Measurements from ENCODE around the gene TMEM115. TPM values are rescaled to one million over a fixed set of nuclear protein-coding genes. Genes with fewer than 3 reads are reported as not detected.
A peak's percentile ranks its signal among the peaks of the same experiment; 100 is the strongest.

Gene TMEM115
- total RNA-seq, 5 donors from 2014 or later (not counting 1 experiment from before 2014, with no cell fraction given), result 13.9 to 35.2 (median 33.1) TPM

DNA sequence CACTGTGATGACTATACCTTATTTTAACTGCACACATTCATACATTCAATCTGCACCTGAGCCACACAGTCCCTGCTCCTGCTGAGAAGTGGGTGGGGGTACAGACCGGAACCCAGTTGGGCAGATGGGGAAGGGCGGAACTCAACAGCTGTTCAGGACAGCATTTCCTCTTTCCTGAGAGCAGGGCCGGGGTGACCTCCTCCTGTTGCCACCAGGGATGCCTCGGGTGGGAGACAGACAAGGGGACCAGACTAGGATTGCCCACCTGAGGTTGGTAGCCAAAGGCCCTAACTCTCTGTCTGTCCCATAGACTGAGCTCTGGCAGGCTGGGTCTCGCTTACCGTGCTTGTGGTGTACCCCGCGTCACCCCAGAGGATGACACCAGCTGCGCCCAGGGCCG is 40.7 kb downstream of the TMEM115 start:
- H3K4me1 ChIP-seq (ENCODE audit: control insufficient read depth in 1 of 2, extremely low read depth in 1 of 2, insufficient read depth in 2 of 2, low read length in 2 of 2), result peaks cover 6 to 68% of the 10 kb centered on the region in 2 experiments
- no peaks in the 10 kb centered on the region for H3K36me3 ChIP-seq (ENCODE audit: control insufficient read depth in 2 of 2, extremely low read depth in 1 of 2, insufficient read depth in 1 of 2, low read length in 1 of 2)
- ATAC-seq (replicated peaks in 1 of 4) (no peak), DNase-seq (no peak)
- Mint-ChIP-seq H3K9me3 (no peaks in the 10 kb centered on the region), H3K4me1 (peaks cover 26 to 52% (median 37%) of the 10 kb centered on the region in 3 donors), H3K27ac (peak overlapping the region in 1 of 2 donors; percentile 28), H3K36me3 (no peaks in the 10 kb centered on the region), H3K27me3 (no peaks in the 10 kb centered on the region), H3K4me3 (no peak overlapping the region)
- 78% methylated on average over 4 of the region's 10 CpGs for WGBS (ENCODE audit: insufficient coverage)
- ChIA-PET CTCF (interaction anchor here in 1 of 2 donors (0.7 kb wide), 1 partner anchor 18 kb away, joined by 3 read pairs; no protein-coding TSS in a partner anchor), POLR2A (interaction anchor here in 1 of 2 donors (0.5 kb wide), 1 partner anchor 8 kb away, joined by 5 read pairs; no protein-coding TSS in a partner anchor)
- H3K9me3 ChIP-seq, result no peaks in the 10 kb centered on the region
- H3K27ac ChIP-seq (ENCODE audit: low read length), result no peak overlapping the region
- no peak overlapping the region for H3K4me3 ChIP-seq (ENCODE audit: control insufficient read depth in 1 of 2, extremely low read depth in 1 of 2, low read length in 1 of 2)
- H3K27me3 ChIP-seq (replicated peaks in 1 of 2; ENCODE audit: control insufficient read depth in 2 of 2, extremely low read depth in 1 of 2, insufficient read depth in 2 of 2, low read length in 1 of 2), result no peaks in the 10 kb centered on the region

DNA sequence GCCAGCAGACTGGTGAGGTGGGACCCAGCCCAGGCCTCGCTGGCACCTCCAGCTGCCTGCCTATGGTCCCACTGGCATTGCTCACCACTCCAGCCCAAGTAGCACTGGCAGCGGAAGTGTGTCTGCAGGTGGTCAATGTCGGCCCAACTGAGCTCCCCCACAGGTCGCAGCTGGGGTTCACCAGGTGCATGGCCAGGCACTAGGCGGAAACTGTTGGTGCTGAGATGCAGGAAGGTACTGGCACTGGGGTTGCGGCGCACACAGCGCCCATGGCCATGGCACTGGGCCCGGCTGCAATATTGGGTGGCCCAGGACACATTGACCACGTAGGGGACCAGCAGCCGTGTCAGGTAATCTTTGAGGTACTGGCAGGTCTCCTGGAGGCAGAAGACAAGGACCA is 41.2 kb downstream of the TMEM115 start:
- no peak overlapping the region for H3K27ac ChIP-seq (ENCODE audit: low read length)
- ATAC-seq (replicated peaks in 1 of 4) (no peak), DNase-seq (no peak)
- CTCF ChIA-PET, result interaction anchor here in 1 of 2 donors (0.7 to 1.8 kb wide), 2 partner anchors 19 kb away, joined by 3 to 7 read pairs; partner anchors contain the start of genes HYAL3 and NAA80
- WGBS (ENCODE audit: insufficient coverage), result 92% methylated on average over 10 of the region's 11 CpGs
- Mint-ChIP-seq H3K27me3 (no peaks in the 10 kb centered on the region), H3K9me3 (no peaks in the 10 kb centered on the region), H3K27ac (no peak overlapping the region), H3K36me3 (no peaks in the 10 kb centered on the region), H3K4me1 (peaks cover 26 to 52% (median 37%) of the 10 kb centered on the region in 3 donors), H3K4me3 (no peak overlapping the region)
- H3K4me3 ChIP-seq (ENCODE audit: control insufficient read depth in 1 of 2, extremely low read depth in 1 of 2, low read length in 1 of 2), result no peak overlapping the region
- H3K27me3 ChIP-seq (replicated peaks in 1 of 2; ENCODE audit: control insufficient read depth in 2 of 2, extremely low read depth in 1 of 2, insufficient read depth in 2 of 2, low read length in 1 of 2), result no peaks in the 10 kb centered on the region
- POLR2A ChIA-PET, result interaction anchor here in 1 of 2 donors (0.6 kb wide), 1 partner anchor 11 kb away, joined by 3 read pairs; no protein-coding TSS in a partner anchor
- H3K4me1 ChIP-seq (ENCODE audit: control insufficient read depth in 1 of 2, extremely low read depth in 1 of 2, insufficient read depth in 2 of 2, low read length in 2 of 2), result peaks cover 6 to 68% of the 10 kb centered on the region in 2 experiments
- H3K9me3 ChIP-seq, result no peaks in the 10 kb centered on the region
- H3K36me3 ChIP-seq (ENCODE audit: control insufficient read depth in 2 of 2, extremely low read depth in 1 of 2, insufficient read depth in 1 of 2, low read length in 1 of 2), result no peaks in the 10 kb centered on the region

DNA sequence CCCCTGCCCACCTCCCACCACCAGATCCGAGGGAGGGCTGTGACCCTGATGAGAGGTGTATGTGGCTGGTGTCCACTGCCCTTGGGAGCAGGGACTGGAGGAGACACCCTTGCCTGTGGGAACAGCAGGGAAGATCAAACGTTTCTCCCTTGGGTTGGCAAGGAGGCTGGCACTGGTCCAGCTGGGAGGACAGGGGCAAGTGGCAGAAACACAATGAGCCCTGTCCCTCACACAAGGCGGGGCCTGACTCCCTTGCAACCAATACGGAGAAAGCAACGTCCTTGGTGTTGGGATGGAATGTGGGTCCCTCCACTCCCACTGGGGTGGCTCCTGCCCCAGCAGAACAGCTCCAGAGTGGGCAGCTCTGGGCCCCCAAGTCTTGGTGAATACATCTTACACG is 42.0 kb downstream of the TMEM115 start:
- peaks cover 6 to 63% of the 10 kb centered on the region in 2 experiments for H3K4me1 ChIP-seq (ENCODE audit: control insufficient read depth in 1 of 2, extremely low read depth in 1 of 2, insufficient read depth in 2 of 2, low read length in 2 of 2)

DNA sequence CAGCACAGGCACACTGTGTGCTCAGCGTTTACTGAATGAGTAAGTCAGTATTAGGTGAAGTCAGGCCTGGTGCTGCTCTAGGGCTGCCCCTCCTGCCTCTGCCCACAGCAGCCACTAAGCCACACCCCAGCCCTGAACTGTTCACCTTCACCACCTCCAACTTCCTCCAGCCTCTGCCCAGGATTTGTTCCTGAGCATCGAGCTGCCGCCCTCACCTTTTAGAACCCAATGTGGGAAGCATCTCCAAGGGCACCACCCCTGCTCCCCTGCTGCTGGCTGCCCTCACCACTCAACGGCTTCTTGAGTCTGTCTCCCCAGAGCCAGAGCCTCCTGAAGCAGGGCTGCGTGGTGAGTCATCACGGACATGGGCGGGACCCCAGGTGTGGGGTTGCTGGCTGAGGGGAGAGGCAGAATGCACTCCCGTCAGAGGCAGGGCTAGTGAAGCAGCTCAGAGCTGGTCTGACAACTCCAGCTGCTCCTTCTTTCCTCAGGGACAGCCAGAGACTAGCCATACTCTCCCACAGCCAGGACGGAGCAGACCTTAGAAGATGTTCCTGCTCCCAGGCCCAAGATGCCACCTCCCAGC is 42.6 kb downstream of the TMEM115 start:
- Mint-ChIP-seq H3K9me3 (no peaks in the 10 kb centered on the region), H3K36me3 (no peaks in the 10 kb centered on the region), H3K4me1 (peaks cover 26 to 46% (median 37%) of the 10 kb centered on the region in 3 donors), H3K27ac (peak overlapping the region; percentile 92 to 95), H3K27me3 (no peaks in the 10 kb centered on the region), H3K4me3 (peak overlapping the region; percentile 55 to 69 (median 61))
- CTCF ChIA-PET, result interaction anchor here in 1 of 2 donors (1.8 kb wide), 1 partner anchor 17 kb away, joined by 7 read pairs; the partner anchor contains the start of genes HYAL3 and NAA80
- H3K9me3 ChIP-seq, result no peaks in the 10 kb centered on the region
- no peaks in the 10 kb centered on the region for H3K36me3 ChIP-seq (ENCODE audit: control insufficient read depth in 2 of 2, extremely low read depth in 1 of 2, insufficient read depth in 1 of 2, low read length in 1 of 2)
- H3K27me3 ChIP-seq (replicated peaks in 1 of 2; ENCODE audit: control insufficient read depth in 2 of 2, extremely low read depth in 1 of 2, insufficient read depth in 2 of 2, low read length in 1 of 2), result no peaks in the 10 kb centered on the region
- 33% methylated on average over 3 of the region's 9 CpGs for WGBS (ENCODE audit: insufficient coverage)
- H3K4me3 ChIP-seq (ENCODE audit: control insufficient read depth in 1 of 2, extremely low read depth in 1 of 2, low read length in 1 of 2), result peak overlapping the region in 1 of 2 donors; percentile 19
- DNase-seq (peak in 33 of 35 experiments; percentile 25 to 77 (median 52)), ATAC-seq (replicated peaks in 1 of 4) (peak; percentile 26 to 69 (median 62))
- H3K27ac ChIP-seq (ENCODE audit: low read length), result peak overlapping the region; percentile 63
- peaks cover 5 to 57% of the 10 kb centered on the region in 2 experiments for H3K4me1 ChIP-seq (ENCODE audit: control insufficient read depth in 1 of 2, extremely low read depth in 1 of 2, insufficient read depth in 2 of 2, low read length in 2 of 2)
- POLR2A ChIA-PET, result no interaction called here

More for the DNA sequence above, 42.0 kb downstream of the TMEM115 start:
- no peaks in the 10 kb centered on the region for H3K9me3 ChIP-seq
- DNase-seq (no peak), ATAC-seq (replicated peaks in 1 of 4) (no peak)
- 79% methylated on average over 3 of the region's 6 CpGs for WGBS (ENCODE audit: insufficient coverage)
- H3K27me3 ChIP-seq (replicated peaks in 1 of 2; ENCODE audit: control insufficient read depth in 2 of 2, extremely low read depth in 1 of 2, insufficient read depth in 2 of 2, low read length in 1 of 2), result no peaks in the 10 kb centered on the region
- Mint-ChIP-seq H3K36me3 (no peaks in the 10 kb centered on the region), H3K4me1 (peaks cover 26 to 46% (median 37%) of the 10 kb centered on the region in 3 donors), H3K27ac (peak overlapping the region; percentile 92 to 95), H3K27me3 (no peaks in the 10 kb centered on the region), H3K9me3 (no peaks in the 10 kb centered on the region), H3K4me3 (no peak overlapping the region)
- H3K36me3 ChIP-seq (ENCODE audit: control insufficient read depth in 2 of 2, extremely low read depth in 1 of 2, insufficient read depth in 1 of 2, low read length in 1 of 2), result no peaks in the 10 kb centered on the region
- H3K27ac ChIP-seq (ENCODE audit: low read length), result peak overlapping the region; percentile 63
- CTCF ChIA-PET, result interaction anchor here in 1 of 2 donors (1.8 kb wide), 1 partner anchor 18 kb away, joined by 7 read pairs; the partner anchor contains the start of genes HYAL3 and NAA80
- POLR2A ChIA-PET, result interaction anchor here in 1 of 2 donors (0.6 kb wide), 1 partner anchor 10 kb away, joined by 3 read pairs; no protein-coding TSS in a partner anchor
- H3K4me3 ChIP-seq (ENCODE audit: control insufficient read depth in 1 of 2, extremely low read depth in 1 of 2, low read length in 1 of 2), result peak overlapping the region in 1 of 2 donors; percentile 19

DNA sequence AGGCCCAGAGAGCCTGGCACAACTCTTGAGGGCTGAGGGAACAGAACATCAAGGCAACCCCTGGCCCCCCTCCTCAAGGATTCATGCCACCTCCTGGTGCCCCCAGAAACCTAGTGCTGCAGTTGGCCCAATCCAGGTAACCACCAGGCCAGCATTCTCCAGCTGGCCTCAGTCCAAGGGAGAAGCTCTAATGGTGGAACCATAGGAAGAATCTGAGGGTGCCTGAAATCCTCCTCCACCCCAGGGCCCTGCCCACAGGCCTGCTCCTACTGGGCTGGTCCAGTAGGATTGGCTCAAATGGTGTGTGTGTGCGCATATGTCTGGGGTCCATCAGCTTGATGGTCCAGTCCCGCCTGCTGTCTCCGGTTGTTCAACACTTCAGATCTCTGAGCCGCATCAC is 44.5 kb downstream of the TMEM115 start:
- ChIA-PET CTCF (no interaction called here), POLR2A (interaction anchor here in 1 of 2 donors (0.6 kb wide), 1 partner anchor 535 kb away, joined by 3 read pairs; no protein-coding TSS in a partner anchor)
- no peaks in the 10 kb centered on the region for H3K9me3 Mint-ChIP-seq
- H3K4me3 Mint-ChIP-seq, result no peak overlapping the region
- Histone ChIP-seq H3K4me3 (ENCODE audit: control insufficient read depth in 1 of 2, extremely low read depth in 1 of 2, low read length in 1 of 2) (no peak overlapping the region), H3K9me3 (no peaks in the 10 kb centered on the region), H3K27ac (ENCODE audit: low read length) (no peak overlapping the region), H3K27me3 (replicated peaks in 1 of 2; ENCODE audit: control insufficient read depth in 2 of 2, extremely low read depth in 1 of 2, insufficient read depth in 2 of 2, low read length in 1 of 2) (no peaks in the 10 kb centered on the region), H3K36me3 (ENCODE audit: control insufficient read depth in 2 of 2, extremely low read depth in 1 of 2, insufficient read depth in 1 of 2, low read length in 1 of 2) (no peaks in the 10 kb centered on the region), H3K4me1 (ENCODE audit: control insufficient read depth in 1 of 2, extremely low read depth in 1 of 2, insufficient read depth in 2 of 2, low read length in 2 of 2) (peaks cover 0 to 42% of the 10 kb centered on the region in 2 experiments)
- no peaks in the 10 kb centered on the region for H3K27me3 Mint-ChIP-seq
- H3K27ac Mint-ChIP-seq, result peak overlapping the region in 1 of 2 donors; percentile 76
- ATAC-seq (replicated peaks in 1 of 4), result no peak
- WGBS (ENCODE audit: insufficient coverage), result 100% methylated on average over 3 of the region's 4 CpGs
- H3K36me3 Mint-ChIP-seq, result no peaks in the 10 kb centered on the region
- peaks cover 16 to 37% (median 28%) of the 10 kb centered on the region in 3 donors for H3K4me1 Mint-ChIP-seq
- DNase-seq, result no peak

DNA sequence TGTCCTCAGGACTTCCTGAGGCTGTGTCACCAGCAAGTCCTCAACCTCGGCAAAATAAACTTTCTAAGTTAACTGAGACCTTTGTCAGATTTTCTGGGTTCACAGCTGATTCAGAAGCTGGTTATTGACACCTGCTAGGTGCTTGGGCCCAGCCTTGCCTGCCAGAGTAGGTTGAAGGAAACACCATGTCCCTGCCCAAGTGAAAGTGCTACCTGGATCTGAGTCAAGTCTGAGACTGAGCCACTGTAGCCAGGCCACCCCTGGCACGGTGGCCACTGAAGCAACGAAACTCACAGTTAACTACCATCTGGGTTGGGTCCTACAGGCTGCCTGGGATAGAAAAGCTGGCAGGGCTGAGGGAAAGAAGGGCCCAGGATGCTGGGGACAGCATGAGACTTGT is 45.0 kb downstream of the TMEM115 start:
- H3K36me3 Mint-ChIP-seq, result no peaks in the 10 kb centered on the region
- no peak overlapping the region for H3K4me3 Mint-ChIP-seq
- WGBS (ENCODE audit: insufficient coverage), result 93% methylated on average over 3 of the region's 3 CpGs

More for the DNA sequence above, 45.0 kb downstream of the TMEM115 start:
- no peak overlapping the region for H3K27ac Mint-ChIP-seq
- peaks cover 12 to 32% (median 24%) of the 10 kb centered on the region in 3 donors for H3K4me1 Mint-ChIP-seq
- Histone ChIP-seq H3K4me3 (ENCODE audit: control insufficient read depth in 1 of 2, extremely low read depth in 1 of 2, low read length in 1 of 2) (no peak overlapping the region), H3K36me3 (ENCODE audit: control insufficient read depth in 2 of 2, extremely low read depth in 1 of 2, insufficient read depth in 1 of 2, low read length in 1 of 2) (no peaks in the 10 kb centered on the region), H3K27me3 (replicated peaks in 1 of 2; ENCODE audit: control insufficient read depth in 2 of 2, extremely low read depth in 1 of 2, insufficient read depth in 2 of 2, low read length in 1 of 2) (no peaks in the 10 kb centered on the region), H3K27ac (ENCODE audit: low read length) (no peak overlapping the region), H3K4me1 (ENCODE audit: control insufficient read depth in 1 of 2, extremely low read depth in 1 of 2, insufficient read depth in 2 of 2, low read length in 2 of 2) (peaks cover 0 to 38% of the 10 kb centered on the region in 2 experiments), H3K9me3 (no peaks in the 10 kb centered on the region)
- ChIA-PET POLR2A (no interaction called here), CTCF (interaction anchor here in 1 of 2 donors (0.6 kb wide), 1 partner anchor 723 kb away, joined by 4 read pairs; no protein-coding TSS in a partner anchor)
- DNase-seq, result no peak
- ATAC-seq (replicated peaks in 1 of 4), result no peak
- H3K9me3 Mint-ChIP-seq, result no peaks in the 10 kb centered on the region
- no peaks in the 10 kb centered on the region for H3K27me3 Mint-ChIP-seq
